GM19328 (cell line): ENCODE measurements around the gene COL19A1.

ENCODE experiments used
- ATAC-seq: cut with Tn5 transposase; IDR thresholded peaks from one replicate; pipeline ENCODE4 v1.9.1; 2021; ENCODE audit warnings: mild to moderate bottlenecking, moderate library complexity; ENCODE audit not compliant: unreplicated experiment

The COL19A1 gene

DNA sequence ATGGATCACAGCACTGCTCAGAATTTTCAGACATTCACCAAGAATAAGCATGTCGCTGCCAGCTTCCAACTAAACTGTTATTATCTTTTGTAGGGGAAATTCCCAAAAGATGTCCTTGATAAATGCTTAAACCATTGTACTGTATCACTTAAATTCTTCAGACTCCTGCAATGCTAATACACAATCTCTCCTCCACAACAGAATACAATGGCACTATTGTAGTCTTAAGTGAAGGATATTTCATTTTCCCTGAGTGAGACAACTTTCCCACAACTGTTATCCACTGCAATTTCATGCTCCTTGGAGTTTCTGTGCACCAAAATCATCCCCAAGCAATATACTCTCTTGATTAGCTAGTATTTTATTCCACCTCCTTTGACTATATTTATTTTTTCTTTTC, 246.8 kb downstream of the COL19A1 start:
- ATAC-seq, result no peak

DNA sequence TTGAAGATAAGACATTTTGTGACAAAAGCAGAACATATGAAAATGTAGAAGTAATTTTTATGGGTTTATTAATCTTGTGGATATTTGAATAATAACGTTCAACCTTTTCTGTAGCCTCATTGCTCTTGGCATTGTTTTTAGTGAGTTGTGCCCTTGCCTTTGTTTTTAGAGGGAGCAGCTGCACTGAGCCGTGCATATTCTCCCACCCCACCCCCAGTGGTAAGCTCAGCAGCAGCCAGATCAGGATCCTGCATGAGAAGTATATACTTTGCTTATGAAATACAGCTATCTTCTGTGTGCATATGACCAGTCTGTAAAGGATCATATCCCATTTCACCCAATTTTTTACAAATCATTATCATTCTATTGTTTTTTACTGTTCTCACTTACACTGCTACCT, 252.3 kb downstream of the COL19A1 start:
- ATAC-seq, result no peak

DNA sequence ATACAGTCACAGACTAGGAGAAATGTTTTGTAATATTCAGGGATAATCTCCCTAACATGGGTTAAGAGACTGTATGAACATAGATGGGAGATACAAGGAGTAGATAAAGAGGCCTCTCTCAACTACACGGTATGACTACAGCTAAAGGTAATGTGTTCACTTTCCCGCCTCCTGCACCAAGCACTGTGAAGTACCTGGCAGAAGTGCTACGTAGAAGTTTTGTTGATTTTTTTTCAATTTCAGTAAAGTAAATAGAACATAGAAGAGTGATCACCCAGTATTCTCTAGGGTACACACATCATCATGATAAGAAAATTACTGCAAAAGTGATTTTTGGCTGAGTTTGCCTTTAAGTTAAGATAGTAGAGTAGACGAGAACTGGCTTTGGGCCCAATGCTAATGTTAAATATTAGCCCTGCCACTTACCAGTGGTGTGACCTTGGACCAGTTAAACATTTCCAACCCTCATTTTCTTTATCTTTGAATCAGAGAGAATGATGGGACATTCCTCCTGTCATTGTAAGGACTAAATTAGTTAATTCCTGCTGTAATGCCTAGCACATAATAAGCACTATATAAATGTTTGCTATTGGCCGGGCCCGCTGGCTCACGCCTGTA, 253.0 kb downstream of the COL19A1 start:
- ATAC-seq, result no peak

DNA sequence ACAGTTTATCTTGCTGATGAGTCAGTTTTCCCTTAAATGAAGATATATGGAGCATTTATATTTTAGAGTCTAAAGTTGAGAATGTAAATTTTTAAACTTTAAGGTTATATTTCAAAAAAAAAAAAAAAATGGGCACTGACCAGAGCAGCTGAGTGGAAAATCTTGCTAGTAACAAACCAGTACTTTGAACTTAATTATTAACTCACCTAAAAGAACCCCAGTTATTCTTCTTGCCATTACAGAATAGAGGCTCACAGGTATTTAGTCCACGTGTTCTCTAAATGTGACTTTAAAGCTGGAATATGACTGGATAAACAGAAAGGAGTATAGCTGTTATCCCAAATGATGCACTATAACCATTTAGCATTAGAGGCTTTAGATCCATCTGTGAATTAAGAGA, 258.1 kb downstream of the COL19A1 start:
- no peak for ATAC-seq

DNA sequence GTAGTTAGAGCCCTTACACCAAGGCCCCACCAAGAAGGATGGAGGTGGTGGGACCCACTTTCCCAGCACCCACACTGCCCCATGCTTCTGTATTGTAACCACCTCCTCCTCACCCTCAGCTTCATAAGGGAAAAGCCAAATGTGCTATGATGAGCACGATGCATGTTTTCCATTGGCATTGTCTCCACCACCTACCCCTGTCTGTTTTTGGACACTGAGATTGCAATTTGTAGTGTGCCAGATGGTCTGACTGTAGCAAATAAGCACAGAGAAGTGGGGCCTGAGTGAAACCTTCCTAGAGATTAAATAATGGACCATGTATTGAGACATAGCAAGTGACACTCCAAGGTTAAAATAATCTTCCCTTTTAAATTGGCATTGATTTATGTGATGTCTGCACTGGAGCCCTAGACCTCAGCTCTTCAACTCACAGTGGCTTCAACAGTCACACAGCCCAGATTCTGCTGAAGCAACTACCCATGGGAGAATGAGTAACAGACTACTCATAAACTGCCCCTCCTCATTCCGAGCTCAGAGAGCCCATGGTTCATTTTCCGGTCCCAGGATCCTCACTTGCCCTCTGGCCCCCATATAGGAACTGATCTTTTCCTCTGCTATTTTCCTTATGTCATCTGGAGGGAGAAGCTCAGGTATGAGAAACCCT, 258.7 kb downstream of the COL19A1 start:
- ATAC-seq, result no peak

DNA sequence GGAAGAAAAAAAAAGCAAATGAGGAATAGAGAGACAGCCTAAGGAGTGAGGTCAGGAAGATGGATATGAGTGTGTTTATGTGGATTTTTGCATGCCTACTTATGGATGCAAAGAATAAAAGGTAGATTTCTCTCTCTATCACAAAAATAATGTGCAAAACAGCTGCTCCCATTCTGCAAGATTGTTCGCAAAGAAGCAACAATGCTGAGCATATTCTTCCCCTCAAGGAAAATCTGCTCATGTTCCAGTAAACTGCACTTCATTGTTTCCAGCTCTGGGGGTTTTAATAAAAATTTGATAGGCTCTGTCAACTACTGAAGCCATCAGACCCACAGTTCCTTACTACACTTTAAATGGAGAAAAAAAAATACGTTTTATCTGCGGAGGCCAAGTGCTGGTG, 259.2 kb downstream of the COL19A1 start:
- ATAC-seq, result no peak

DNA sequence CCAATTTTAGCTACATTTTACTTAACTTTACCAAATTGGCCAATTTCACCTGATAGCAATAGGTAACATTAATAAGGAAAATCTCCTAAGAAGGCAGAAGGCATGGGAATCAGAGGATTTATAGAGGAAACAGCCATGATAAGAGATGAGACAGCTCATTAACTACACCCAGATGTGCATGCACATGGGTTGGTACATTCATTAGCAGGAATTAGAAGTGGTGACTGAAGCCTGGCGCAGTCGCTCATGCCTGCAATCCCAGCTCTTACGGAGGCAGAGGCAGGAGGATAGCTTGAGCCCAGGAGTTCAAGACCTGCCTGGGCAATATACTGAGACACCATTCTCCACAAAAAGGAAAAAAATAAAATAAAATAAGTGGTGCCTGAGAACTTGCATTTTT, 263.0 kb downstream of the COL19A1 start:
- ATAC-seq, result no peak

DNA sequence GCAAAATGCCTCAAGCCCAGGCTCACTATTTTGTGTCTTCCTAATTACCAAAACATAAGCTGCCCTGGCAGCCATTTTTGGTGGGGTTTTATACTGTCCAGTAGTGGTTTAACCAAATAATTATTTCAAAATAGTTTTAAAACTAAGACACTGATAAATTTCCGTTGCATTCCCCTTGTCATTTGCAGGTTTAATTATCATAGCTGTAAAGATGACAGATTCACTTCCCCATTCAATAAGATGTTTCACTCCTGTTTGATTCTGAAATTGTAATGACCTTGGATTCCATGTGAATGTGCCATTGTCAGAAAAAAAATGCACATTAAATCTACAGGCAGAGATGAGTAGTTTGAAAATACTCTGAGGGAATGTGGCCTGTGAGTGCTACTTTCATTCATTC, 264.5 kb downstream of the COL19A1 start:
- ATAC-seq, result no peak

DNA sequence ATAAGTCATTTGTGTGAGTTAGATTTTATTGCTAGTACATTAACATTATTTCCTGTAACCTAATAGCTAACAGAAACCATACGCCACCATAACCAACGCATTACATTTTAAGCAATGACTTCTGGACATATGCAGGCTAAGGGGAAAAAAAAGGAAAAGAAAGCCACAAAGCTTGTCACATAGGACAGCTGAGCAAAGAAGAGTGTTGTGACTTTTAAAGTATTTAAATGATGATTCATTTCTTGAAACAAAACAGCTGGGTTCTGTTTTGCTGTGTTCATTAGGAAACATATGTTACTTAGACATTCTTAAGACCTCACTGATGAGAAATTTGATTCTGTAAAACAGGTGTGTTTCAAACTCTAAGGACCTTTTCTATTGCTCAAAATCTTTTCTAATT, 265.2 kb downstream of the COL19A1 start:
- peak; percentile 96 for ATAC-seq

DNA sequence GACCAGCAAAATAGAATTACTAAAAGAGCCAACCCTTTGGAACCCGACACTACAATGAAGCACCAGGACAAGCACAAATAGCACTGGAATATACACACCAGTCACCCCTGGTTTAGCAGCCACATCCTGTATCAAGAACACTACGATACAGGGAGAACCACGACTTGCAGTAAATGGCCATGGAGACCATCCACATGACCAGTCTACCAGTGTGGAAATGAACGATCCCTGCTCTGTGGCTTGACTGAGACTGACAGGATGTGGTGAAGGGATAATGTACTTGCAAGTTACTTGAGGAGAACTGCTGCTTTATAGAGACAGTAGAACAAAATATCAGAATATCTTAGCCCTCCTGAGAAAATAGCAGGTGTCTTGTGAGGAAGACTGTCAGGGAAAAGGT, 266.9 kb downstream of the COL19A1 start:
- ATAC-seq, result no peak

DNA sequence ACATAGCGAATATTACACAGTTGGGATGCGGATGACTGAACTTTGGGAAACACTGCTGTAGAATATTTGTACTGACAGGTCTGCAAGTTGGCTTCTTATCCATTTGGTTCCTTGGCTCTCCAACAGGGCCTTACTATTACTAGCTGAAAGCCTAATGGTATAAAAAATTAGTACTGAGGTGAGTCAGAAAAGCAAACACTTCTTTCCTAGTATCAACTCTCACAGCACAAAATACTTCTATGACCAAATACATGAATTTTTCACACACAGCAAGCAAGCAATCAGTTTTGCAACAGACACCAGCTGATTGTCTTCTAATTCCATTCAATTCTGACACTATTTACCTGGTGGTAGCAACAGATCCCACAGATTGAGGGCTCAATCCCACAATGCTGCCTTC, 268.2 kb downstream of the COL19A1 start:
- ATAC-seq, result no peak

DNA sequence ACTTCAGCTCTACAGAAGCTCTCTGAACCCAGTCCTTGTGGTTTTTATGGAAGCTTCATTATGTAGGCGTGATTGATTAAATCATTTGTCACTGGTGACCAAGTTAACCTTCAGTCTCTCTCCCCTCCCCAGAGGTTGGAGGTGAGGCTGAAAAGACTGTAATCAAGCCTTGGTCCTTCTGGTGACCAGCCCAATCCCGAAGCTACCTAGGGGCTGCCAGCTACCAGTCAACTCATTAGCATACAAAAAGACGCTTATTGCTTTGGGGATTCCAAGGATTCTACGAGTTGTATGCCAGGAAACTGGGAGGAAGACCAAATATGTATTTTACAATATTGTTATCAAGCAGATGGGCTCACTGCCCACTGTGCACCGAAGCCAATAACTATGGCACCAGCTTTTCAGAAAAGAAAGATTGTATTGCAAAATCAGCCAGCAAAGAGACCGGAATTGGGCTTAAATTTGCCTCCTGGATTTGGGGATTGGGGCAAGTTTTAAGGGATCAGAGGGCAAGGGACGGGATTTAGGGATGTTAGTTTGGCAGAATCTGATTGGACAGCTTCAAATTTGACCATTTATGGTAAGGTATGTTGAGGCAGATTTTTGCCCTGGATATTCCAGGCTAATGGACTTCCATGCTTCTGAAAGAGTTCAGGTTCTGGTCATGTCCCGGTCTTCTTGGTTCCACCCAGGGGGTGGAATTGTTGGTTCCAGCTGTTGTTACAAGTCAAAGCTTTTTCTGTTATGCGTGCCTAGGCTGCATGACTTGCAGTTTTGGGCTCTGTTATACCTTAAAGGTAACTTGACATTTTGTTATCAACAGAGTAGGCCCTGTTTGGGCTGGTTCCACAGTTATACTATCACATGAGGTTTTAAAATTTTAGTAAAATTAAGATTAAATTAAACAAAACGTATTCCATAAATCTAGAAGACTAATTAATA, 269.1 kb downstream of the COL19A1 start:
- ATAC-seq, result no peak

DNA sequence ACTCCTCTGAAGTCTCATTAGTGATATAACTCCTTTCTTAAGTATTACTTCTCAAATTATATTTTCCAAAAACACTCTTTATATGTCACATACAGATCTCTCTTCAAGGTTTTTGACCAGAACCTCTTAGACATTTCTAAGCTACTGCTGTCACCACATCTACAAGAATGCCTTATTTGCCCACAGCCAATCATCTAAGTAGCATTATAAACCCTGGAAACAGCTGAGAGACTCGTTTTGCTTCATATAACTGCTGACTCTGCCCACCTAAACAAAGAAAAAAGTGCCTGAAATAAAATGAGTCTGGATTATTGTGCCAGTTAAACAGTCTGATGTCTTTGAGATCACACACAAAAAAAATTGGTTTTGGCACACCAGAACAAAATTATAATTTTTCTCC, 270.6 kb downstream of the COL19A1 start:
- ATAC-seq, result no peak

DNA sequence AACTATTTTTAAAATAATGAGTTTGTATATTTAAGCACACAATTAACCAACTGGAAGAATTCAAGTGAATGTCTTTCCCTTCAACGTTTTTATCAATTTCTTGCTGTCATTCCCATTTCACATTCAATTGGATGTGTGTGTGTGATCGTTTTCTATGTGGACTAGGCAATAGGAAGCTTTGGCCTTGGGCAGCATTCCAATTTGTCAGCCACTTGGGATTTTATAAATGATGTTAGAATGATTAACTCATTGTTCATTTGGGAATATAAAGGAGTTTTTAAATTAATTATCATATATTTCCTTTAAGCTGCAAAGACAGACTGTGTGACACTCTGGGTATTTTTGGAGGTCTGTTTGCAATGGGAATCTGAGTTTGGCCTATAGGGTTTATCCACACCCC, 274.1 kb downstream of the COL19A1 start:
- ATAC-seq, result no peak

DNA sequence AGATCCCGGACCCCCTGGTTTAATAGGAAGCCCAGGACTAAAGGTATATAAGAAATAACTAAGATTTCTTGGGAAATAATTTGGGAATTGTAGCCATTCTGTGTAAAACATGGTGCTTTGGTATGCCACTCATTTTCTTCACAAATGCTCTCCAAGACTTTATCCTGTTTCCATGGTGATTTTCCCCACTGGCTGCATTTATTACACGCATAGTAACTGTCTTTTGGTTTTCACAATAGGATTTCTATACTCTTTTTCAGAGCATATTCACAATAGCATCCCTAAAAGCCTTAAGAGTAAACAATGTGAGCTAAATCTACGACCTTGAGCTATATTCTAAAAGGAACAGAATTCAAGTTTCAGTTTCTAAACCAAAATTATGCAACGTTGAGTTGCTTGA, 275.7 kb downstream of the COL19A1 start:
- no peak for ATAC-seq

DNA sequence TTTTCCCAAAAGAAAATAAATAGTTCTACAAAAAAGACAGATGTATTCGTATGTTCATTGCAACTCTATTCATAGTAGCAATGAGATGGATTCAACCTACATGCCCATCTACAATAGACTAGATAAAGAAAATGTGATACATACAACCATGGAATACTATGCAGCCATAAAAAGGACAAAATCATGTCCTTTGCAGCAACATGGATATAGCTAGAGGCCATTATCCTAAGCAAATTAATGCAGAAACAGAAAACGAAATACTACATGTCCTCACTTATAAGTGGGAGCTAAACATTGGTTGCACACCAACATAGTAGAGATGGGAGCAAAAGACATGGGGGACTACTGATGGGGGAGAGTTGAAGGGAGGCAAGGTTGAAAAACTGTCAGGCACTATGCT, 278.8 kb downstream of the COL19A1 start:
- ATAC-seq, result no peak

DNA sequence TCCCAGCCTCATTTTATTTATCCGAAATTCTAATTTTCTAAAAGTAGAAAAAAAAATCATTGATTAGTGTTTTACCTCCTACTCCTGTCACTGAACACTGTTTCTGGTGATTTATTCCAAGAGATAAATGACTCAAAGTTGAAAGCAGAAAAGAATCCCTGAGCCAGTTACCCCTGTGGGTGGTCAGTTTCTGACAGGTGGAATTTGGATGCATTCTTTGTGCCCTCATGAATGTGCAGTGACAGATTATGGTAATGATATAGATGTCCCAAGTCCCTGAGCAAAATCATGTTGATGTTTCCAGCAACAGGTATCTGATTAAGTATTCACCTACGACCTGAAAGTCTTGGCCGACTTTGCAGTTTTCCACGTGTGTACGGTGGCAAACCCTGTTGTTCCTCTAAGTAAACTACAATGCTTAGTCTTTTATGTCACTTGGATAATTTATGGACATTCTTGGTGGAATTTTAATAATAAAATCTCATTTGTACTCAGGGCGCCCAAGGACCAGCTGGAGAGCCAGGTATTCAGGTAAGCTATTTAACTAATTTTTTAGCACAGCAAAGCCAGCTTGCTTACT, 282.9 kb downstream of the COL19A1 start:
- no peak for ATAC-seq

DNA sequence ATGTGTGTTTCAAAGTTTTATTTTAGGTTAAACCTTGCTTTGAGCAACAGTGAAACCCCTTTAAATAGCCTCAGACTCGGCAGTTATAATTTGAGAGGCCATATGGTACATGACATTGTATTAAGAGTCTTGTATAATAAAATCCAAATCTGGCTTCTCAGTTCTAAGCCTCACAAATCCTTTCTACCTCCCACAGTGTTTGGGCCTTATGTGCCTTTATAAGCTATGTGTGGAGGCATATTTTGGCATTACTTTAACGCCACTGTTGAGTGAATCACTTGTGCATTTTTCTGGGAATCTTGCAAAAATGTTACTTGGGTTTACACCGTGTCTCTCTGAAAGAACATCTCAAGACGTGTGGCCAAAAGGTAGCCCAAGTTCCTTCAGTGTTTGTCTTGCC, 284.2 kb downstream of the COL19A1 start:
- no peak for ATAC-seq

DNA sequence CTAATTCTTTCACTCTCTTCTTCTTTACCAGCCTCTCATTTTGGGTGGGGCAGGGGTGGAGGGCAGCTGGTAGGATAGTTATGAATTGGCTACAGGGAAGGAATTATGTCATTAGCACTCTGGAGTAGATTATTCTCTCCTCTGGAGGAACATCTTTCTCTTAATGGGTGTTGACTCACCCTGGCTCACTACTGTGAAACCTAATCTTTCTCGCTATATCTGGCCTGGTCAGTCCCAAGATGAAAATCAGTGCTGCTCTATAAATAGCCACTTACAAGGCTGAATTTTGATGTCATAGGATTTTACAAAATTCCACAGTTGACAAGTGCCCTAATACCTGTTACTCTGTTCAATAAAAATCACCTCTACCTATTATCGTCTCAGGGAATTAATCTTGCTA, 285.3 kb downstream of the COL19A1 start:
- ATAC-seq, result no peak

DNA sequence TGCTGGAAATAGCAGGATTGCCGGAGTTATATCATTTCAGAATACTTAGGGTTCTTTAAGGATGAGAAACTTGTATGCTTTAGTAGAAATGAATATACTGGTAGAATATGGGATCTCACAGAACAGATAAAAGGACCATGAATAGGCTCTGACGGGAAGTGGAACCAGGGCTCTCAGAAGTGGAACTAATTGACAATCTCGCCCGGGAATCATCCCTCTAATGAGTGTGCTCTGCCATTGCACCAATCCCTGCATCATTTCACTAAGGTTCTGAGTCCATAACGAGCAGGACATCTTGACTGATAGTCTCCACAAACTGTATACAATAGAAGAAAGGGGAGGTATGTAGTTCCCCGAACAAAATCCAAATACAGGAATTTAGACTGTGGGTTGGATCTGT, 286.4 kb downstream of the COL19A1 start:
- no peak for ATAC-seq

DNA sequence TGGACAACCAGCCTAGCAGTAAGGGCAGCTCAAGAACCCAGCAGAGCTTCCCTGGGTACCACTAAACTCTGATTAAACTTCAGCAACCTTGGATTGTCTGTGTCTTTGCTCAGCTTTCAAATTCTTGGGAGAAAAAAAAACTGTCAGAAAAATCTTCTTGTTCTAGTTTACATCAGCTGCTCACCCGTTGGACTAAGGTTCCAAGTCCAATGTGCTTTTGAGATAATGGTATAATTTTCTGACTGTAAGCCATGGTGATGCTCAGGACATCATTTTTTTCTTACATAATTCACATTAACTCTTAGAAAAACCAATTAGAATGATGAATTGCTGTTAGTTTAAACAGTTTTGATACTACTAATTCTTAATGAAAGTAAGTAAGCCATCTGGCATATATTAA, 290.7 kb downstream of the COL19A1 start:
- ATAC-seq, result no peak

DNA sequence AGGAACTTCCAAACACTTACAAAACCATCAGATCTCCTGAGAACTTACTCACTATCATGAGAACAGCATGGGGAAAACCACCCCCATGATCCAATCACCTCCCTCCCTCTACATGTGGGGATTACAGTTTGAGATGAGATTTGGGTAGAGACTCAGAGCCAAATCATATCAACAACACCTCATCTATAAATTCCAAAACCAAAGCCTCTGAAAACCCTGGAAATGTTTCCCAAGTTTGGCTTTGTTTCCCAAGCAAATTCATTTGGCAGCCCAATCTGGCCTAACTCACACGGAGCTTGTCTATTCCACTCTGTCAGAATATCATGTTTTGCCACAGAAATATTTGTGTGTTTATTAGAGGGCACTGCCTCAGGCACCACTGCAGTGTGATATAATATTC, 293.9 kb downstream of the COL19A1 start:
- ATAC-seq, result no peak
